Smooth muscle cell (in vitro differentiated cells): ENCODE results near the gene WFDC12. TPM values are rescaled to one million over a fixed set of nuclear protein-coding genes. Genes with fewer than 3 reads are reported as not detected.

Experiments
- DNase-seq: peaks from one replicate; lab custom pipeline; 2025; ENCODE audit not compliant: unreplicated experiment; lab: John Stamatoyannopoulos, UW
- H2AFZ ChIP-seq: fragments of 200-600 bp; sonication (generic); 2 replicates; pipeline ENCODE4 v1.6.0; 2016; ENCODE audit warnings: antibody characterized with exemption, low read depth, mild to moderate bottlenecking
- H3F3A ChIP-seq: fragments of 200-600 bp; sonication (generic); 2 replicates; pipeline ENCODE4 v1.6.0; 2017; ENCODE audit warnings: antibody characterized with exemption, low read depth
- H3K27ac ChIP-seq: fragments of 200-600 bp; sonication (generic); 2 replicates; pipeline ENCODE4 v1.5.1; 2016; ENCODE audit warnings: low read depth, mild to moderate bottlenecking
- H3K27me3 ChIP-seq: fragments of 200-600 bp; sonication (generic); 2 replicates; pipeline ENCODE4 v1.6.1; 2016; ENCODE audit warnings: low read depth, mild to moderate bottlenecking
- H3K36me3 ChIP-seq: fragments of 200-600 bp; sonication (generic); 2 replicates; pipeline ENCODE4 v1.5.1; 2016; ENCODE audit warnings: low read depth
- H3K4me1 ChIP-seq: fragments of 200-600 bp; sonication (generic); 2 replicates; pipeline ENCODE4 v1.5.1; 2016; ENCODE audit warnings: low read depth
- H3K4me2 ChIP-seq: fragments of 200-600 bp; sonication (generic); 2 replicates; pipeline ENCODE4 v1.6.0; 2016; ENCODE audit warnings: mild to moderate bottlenecking
- H3K4me3 ChIP-seq: fragments of 200-600 bp; sonication (generic); 2 replicates; pipeline ENCODE4 v1.5.1; 2016; ENCODE audit warnings: mild to moderate bottlenecking
- H3K79me2 ChIP-seq: fragments of 200-600 bp; sonication (generic); 2 replicates; pipeline ENCODE4 v1.6.0; 2016; ENCODE audit warnings: low read depth, mild to moderate bottlenecking
- H3K9ac ChIP-seq: fragments of 200-600 bp; sonication (generic); 2 replicates; pipeline ENCODE4 v1.6.0; 2016; ENCODE audit warnings: low read depth
- H3K9me3 ChIP-seq: fragments of 200-600 bp; sonication (generic); replicated peaks from 2 replicates; pipeline ENCODE4 v1.5.1; 2016; ENCODE audit warnings: low read depth
- H4K20me1 ChIP-seq: fragments of 200-600 bp; sonication (generic); 2 replicates; pipeline ENCODE4 v1.6.0; 2016; ENCODE audit warnings: low read depth
- CTCF ChIP-seq: fragments of 200-600 bp; sonication (generic); IDR thresholded peaks from 2 replicates; pipeline ENCODE4 v1.5.1; 2017; ENCODE audit warnings: borderline replicate concordance, mild to moderate bottlenecking, antibody characterized with exemption; ENCODE audit not compliant: insufficient read depth, poor library complexity, severe bottlenecking
- WGBS: methylation state at CpG from one replicate; pipeline ENCODE4 v1.1.7; 2016; ENCODE audit warnings: low lambda C conversion rate; 5-methylcytosine and 5-hydroxymethylcytosine counted together
- polyA plus RNA-seq: library from polyadenylated mRNA; unstranded; fragments of >200 nt; fragmentation: Nextera tagmentation; extraction: Ambion mirVana; gene quantifications from 2 replicates; pipeline ENCODE4 v1.2.1, GENCODE V29; 2016
- total RNA-seq: library from RNA; depleted of rRNA; stranded (reverse); fragments of >200 nt; gene quantifications from 2 replicates; pipeline ENCODE4 v1.2.3, GENCODE V29; 2014

WFDC12 gene
- total and polyA plus RNA-seq, 2 experiments from 2014 or later = not detected

GRCh38 chr20:45118028-45118427 is 6.2 kb downstream of the WFDC12 start:
- no peaks in the 10 kb centered on the region for H3K79me2 ChIP-seq
- no peaks in the 10 kb centered on the region for H4K20me1 ChIP-seq
- no peak overlapping the region for H3K4me3 ChIP-seq
- H3F3A ChIP-seq = no peaks in the 10 kb centered on the region
- no peaks in the 10 kb centered on the region for H3K4me1 ChIP-seq
- no peak overlapping the region for H3K4me2 ChIP-seq
- H3K27me3 ChIP-seq = no peaks in the 10 kb centered on the region
- no peak overlapping the region for H2AFZ ChIP-seq
- no peaks in the 10 kb centered on the region for H3K9me3 ChIP-seq
- no peak for DNase-seq
- WGBS = 87% methylated on average over 2 of the region's 2 CpGs
- no peaks in the 10 kb centered on the region for H3K36me3 ChIP-seq
- no peak overlapping the region for H3K27ac ChIP-seq
- no peak overlapping the region for H3K9ac ChIP-seq
- no peak for TF ChIP-seq CTCF

- no peak for DNase-seq
- no peak for TF ChIP-seq CTCF
- Histone ChIP-seq H3K36me3 (no peaks in the 10 kb centered on the region), H3K27me3 (no peaks in the 10 kb centered on the region), H3K4me3 (no peak overlapping the region), H3F3A (no peaks in the 10 kb centered on the region), H3K4me2 (no peak overlapping the region), H3K9ac (no peak overlapping the region), H3K9me3 (no peaks in the 10 kb centered on the region), H4K20me1 (no peaks in the 10 kb centered on the region), H2AFZ (no peak overlapping the region), H3K4me1 (no peaks in the 10 kb centered on the region), H3K79me2 (no peaks in the 10 kb centered on the region), H3K27ac (no peak overlapping the region)
- WGBS = 92% methylated on average over 4 of the region's 4 CpGs
Observed at GRCh38 chr20:45117581-45117980, 6.7 kb downstream of the WFDC12 start.

- no peak for TF ChIP-seq CTCF
- H3K4me2 ChIP-seq = no peak overlapping the region
- WGBS = 76% methylated on average over 4 of the region's 4 CpGs
- no peaks in the 10 kb centered on the region for H3K27me3 ChIP-seq
- no peak overlapping the region for H3K9ac ChIP-seq
- no peak overlapping the region for H2AFZ ChIP-seq
- no peaks in the 10 kb centered on the region for H4K20me1 ChIP-seq
- no peaks in the 10 kb centered on the region for H3F3A ChIP-seq
- no peaks in the 10 kb centered on the region for H3K9me3 ChIP-seq
- no peaks in the 10 kb centered on the region for H3K79me2 ChIP-seq
- no peak overlapping the region for H3K4me3 ChIP-seq
- no peaks in the 10 kb centered on the region for H3K36me3 ChIP-seq
- no peak overlapping the region for H3K27ac ChIP-seq
- H3K4me1 ChIP-seq = no peaks in the 10 kb centered on the region
- no peak for DNase-seq
Observed at GRCh38 chr20:45115829-45116228, 8.4 kb downstream of the WFDC12 start.

- H3K27ac ChIP-seq = no peak overlapping the region
- no peak overlapping the region for H3K9ac ChIP-seq
- H3K4me3 ChIP-seq = no peak overlapping the region
- no peak overlapping the region for H3K4me2 ChIP-seq
- H3K27me3 ChIP-seq = no peaks in the 10 kb centered on the region
- H3K4me1 ChIP-seq = no peaks in the 10 kb centered on the region
- no peaks in the 10 kb centered on the region for H3K36me3 ChIP-seq
- no peak for DNase-seq
- no peak overlapping the region for H2AFZ ChIP-seq
- H3K79me2 ChIP-seq = no peaks in the 10 kb centered on the region
- TF ChIP-seq CTCF = no peak
- WGBS = 87% methylated on average over 3 of the region's 3 CpGs
- H3F3A ChIP-seq = no peaks in the 10 kb centered on the region
- no peaks in the 10 kb centered on the region for H3K9me3 ChIP-seq
- H4K20me1 ChIP-seq = no peaks in the 10 kb centered on the region
Observed at GRCh38 chr20:45115386-45115774, 8.9 kb downstream of the WFDC12 start.
